ENCODE measurements around the gene SYTL2.
A peak's percentile ranks its signal among the peaks of the same experiment; 100 is the strongest.

SYTL2 gene

DNA sequence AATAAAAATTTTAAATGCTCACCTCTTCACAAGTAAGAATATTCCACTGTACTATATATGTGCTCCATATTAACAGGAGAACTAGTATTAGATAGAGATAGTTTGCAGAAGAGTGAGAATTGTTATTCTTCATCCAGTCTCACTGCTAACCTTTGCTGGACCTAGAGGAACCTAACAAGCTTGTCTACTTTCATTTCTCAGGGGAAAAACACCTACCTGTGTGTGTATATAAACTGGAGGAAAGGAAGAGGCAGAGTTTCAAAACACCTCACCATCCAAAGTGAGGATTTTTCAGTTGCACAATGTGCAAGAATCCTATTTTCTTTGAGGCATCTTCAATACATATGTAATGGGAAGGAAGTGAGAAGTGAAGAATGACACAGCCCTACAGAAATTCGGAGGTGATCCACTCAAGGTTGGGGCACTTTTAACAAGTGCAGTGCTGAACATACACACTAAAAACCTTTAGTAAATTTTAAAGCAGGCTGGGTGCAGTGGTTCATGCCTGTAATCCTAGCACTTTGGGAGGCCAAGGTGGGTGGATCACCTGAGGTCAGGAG, 52.4 kb downstream of the SYTL2 start:
- no peak for DNase-seq (ENCODE audit: low spot score)

DNA sequence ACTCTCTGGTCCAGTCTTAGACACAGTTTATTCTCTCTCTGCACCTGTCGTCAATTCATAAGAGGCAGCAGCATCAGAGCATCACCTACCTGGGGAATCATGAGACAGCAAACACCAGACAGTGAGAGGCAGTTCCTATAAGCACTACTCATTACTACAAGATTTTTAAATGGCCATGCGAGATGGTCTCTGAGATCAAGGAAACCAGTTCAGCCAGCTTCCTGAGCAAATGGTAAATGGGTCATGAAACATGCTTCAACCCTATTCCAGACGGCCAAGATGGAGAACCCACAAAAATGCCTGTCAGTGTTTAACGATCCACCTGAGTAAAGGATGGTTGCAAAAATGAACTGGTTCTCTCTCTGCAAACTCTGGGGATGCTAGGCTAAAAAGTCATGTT, 52.9 kb downstream of the SYTL2 start:
- no peak for DNase-seq (ENCODE audit: low spot score)

DNA sequence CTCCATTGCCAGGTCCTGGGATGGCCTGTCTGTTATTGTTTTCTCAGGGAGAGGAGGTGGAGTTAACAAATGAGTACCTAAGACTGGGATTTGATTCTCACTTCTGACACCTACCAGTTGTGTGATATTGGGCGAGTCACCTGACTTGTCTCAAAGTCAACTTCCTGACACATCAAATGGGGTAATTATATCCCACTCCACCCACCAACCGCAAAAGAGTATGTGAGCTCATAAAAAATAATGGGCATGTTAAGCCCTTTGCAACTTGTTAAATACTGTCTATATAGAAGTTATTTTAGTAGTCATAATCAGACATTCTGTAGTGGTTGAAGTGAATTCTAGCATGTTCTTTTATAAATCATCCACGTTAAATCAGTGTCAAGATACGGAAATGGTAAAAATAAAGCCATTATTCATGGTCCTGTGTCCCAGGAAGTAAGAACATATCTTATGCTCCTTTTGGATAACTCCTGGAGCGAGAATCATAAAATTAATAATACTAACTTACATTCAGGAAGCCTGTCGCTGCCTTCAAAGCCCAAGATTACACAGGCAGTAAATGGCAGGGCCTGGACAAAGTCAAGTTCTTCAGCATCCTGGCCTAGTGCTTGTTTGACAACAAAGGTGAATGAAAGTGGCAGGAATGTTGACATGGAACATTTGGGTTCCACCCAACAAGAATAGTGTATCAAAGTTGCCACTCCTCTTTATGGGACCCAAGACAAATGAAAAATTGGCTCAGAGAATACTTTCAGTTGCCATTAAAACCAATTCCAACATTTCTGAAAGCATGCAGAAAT, 54.3 kb downstream of the SYTL2 start:
- peak; percentile 86 for DNase-seq (ENCODE audit: low spot score)

DNA sequence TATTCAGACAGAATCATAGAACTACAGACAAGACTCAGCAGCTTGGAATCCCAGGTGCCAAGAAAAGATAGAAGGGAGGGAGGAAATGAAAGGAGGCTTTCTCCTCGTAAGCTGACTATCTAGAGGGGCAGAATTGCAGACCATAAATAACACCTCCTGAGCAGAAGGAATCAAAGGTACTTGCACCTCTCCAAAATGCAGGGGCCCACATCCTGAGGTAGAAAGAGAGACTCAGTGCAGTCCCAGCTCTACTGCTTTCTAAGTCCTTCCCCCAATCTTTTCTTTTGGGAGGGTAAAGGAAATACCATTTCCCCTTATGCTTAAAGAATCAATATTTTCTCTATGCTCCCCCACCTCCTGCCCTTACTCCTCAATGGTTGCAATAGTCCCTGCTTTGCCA, 55.2 kb downstream of the SYTL2 start:
- no peak for DNase-seq (ENCODE audit: low spot score)

DNA sequence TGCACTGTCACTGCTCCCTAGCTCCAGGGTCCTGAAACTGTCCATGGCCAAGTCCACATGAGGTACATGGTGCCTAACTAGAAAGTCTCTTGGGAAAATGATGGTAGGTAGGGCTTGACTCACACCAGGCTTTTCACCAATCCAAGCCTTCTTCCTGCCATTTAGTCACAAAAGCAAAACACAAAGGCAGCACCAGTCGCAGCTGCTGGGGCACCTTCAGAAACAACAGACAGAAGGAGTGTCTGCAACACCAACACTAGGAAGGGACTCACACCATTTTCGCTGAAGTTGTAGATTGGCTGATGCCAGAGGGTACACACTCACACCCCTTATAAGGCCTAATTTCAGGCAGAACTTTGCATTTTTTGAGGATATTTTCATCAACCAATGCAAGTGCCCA, 55.7 kb downstream of the SYTL2 start:
- DNase-seq (ENCODE audit: low spot score), result no peak

DNA sequence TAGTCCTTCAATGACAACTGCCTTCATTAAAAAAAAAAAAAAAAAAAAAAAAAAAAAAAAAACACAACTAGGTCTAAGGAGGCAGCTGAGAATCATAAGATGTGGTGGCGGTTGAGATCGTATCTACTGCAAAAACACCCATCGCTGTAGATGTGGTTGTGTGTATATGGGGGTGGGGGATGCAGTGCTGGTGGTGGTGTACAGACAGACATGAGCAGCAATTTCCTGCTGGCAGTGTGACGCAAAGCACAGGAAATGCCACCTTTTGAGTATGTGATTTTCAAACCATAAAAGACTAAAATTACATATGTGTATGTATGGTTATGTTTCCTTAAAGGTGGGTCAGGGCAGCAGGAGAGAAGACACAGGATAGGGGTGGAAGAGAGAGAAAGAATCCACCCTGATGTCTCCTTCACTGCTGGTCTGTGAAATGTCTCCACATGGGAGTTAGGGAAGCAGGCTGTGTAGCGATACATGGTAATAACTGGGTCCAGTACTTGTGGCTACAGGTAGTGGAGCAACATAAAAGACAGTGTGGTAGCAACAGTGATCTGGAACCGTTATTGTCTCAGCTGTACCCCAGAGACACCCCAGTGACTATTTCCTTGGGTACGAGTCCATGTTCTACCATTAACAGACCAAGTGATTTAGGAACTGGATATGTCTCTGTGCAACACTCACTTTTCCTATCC, 57.9 kb downstream of the SYTL2 start:
- no peak for DNase-seq (ENCODE audit: low spot score)

DNA sequence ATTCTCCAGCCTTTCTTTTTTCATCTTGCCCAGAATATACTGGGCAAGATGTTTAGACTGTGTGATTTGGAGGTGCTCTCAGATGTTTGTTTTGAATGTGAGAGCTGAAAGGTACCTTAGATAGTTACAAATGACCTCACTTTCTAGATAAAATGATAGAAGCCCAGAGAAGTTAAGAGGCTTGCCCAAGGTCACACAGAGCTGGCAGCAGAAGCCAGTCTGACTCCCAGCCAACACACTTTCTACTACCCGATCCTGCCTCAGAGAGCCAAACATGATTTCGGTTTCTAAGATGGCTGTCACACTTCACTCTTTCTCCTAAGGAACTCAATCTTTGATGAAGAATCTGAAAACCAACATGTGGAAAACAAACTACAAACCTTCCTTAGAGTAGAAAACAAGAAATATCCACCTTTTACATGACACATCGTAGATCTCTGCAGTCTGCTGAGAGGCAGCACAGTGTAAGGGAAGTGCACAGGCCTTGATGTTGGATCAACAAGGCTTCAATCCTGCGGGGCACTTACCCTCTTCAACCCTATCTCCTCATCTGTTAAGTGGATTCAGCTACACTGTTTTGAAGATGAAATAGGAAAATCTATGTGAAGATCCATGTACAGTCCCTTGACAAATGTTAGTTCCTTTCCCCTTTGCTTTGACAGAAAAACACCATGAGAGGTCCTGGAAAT, 58.6 kb downstream of the SYTL2 start:
- no peak for DNase-seq (ENCODE audit: low spot score)

DNA sequence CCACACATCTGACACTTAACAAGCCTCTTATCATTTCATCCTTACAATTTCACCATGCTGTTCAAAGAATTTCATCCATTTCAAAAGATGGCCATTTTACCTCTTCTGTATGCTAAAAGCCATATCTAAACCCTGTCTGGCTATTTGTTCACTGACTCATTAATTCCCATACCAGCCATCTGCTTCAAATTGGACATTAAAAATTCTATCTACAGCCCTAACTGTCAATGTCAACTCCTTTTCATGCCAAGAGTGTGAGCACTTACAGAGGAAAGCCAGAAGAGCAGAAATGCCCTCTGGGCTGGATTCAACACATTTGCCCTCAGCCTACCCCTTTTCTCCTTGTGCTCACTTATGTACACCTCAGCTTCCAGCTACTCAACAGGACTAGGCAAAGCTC, 59.2 kb downstream of the SYTL2 start:
- DNase-seq (ENCODE audit: low spot score), result no peak

DNA sequence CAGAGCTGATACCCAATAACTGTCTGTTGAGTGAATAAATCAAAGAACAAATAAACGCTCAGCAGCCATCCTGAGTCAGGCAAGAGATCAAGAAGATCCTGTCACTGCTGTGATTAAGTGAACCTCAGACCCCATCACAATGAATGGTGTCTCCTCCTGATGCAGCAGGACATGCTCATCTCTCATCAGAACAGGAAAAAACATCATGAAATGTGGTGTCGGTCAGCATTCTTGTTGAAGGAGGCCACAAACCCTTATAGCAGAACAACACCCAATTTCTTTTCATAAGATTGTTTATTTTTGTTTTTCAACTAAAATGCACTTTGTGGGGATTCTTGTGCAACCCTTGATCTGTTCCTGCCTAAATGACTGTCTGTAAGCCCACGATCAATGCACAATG, 60.3 kb downstream of the SYTL2 start:
- DNase-seq (ENCODE audit: low spot score), result no peak

DNA sequence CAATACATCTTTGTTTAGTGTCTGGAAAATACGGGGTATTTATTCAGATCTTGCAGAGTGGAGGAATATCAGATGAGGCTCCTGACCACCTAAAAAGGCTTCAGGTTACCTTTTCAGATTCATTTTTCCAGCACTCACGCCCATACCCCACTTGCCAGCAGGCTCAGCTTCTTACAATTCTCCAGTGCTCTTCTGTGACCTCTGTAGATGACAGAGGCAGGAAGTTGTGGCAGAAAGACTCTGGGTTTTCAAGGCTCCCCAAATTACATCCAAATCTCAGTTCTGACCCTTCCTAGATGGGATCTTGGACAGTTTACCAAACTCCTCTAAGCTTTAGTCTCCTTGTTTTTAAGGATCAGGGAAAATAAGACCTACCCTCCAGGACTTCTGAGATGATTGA, 61.1 kb downstream of the SYTL2 start:
- DNase-seq (ENCODE audit: low spot score), result no peak

DNA sequence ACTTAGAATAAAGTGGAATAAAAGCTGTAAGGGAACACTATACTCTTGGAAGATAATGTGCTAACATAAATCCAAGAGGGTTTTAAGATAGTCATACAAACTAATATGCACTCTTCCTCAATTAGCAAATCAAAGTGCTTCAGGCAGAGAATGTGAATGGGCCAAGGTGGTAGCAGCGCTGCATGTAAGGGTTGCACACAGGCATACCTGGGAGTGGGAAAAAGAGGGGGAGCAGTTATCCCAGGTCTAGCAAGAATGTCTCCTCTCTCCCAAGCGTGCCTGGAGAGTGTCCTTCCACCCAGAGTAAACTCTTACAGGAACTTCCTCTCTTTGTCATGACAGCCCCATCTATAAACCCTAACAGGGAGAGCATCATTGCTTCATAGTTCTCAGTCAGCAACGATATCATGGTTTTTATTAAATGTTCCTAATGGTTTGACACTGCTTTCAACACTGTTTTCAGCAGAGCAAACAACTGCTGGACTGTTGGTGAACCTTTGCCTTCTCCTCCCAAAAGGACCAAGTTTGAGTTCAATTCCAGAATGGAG, 61.6 kb downstream of the SYTL2 start:
- DNase-seq (ENCODE audit: low spot score), result no peak

DNA sequence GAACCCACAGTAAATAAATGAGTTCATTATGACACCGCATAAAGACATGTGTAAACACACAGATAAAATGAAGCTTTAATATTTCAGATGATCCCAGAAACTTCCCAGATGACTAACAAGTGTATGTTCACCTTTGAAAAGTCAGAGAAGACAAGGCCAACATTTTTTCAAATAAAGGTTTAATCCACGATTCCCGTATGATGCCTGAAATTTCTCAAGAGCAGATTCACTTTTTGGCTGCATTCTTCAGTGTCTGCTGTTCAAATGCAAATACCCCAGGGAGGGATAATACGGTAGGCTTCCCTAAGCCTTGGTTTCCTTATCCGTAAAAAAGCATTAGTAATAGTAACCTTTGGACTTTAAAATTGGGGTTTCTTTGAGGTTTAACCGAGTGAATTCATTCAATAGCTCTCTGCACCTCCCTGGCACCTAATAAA, 62.5 kb downstream of the SYTL2 start:
- DNase-seq (ENCODE audit: low spot score), result no peak

DNA sequence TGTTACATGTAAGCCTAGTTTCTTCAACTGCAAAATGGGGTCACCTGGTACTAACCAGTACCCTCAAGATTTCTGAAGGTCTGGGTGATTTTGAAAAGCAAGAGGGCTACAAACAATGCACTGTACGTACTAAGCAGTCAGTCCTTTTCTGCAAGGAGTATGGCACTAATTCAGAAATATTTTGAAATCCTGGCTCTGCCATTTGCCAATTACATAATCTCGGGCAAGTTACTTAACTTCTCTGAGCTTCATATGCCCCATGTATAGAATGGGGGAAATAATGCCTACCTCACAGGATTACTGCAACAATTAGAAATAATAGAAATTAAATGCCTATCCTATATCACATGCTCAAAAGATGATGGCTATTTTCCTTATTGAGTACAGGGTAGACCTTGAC, 64.3 kb downstream of the SYTL2 start:
- no peak for DNase-seq (ENCODE audit: low spot score)

DNA sequence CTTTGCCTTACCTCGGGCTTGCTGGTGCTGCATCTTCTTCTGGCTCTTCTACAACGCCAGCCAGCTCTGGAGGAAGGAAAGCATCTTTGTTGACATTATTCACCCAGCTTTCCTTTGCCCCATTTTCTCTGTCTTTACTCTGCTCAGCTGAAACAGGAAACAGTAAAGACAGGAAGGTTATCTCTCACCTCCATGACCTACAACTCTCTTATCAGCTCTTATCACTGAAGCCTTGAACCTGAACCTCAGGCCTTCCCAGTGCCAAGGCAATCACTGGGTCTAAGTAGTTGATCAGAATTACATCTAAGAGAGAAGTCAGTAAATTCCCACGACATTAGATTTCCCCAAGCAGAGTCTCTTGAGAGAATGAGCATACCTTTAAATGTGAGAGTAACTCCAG, 65.3 kb downstream of the SYTL2 start:
- DNase-seq (ENCODE audit: low spot score), result no peak

DNA sequence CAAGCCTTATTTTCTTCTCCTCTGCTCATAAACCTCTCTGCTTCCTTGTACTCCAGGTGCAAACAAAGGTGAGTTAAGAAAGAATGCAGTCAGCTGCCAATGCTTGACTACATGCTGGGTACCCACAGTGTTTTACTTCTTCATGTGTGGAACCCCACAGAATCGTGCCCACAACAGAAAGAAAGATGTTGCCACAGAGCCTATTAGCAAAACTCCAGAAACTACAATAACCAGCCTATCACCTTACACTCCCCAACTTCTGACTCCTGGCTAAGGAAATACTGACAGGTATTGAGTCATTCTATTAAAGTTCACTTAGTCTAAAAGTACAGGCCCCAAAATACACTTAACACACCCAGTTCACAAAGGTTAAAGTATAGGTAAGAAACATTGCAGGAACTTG, 68.1 kb downstream of the SYTL2 start:
- DNase-seq (ENCODE audit: low spot score), result no peak

DNA sequence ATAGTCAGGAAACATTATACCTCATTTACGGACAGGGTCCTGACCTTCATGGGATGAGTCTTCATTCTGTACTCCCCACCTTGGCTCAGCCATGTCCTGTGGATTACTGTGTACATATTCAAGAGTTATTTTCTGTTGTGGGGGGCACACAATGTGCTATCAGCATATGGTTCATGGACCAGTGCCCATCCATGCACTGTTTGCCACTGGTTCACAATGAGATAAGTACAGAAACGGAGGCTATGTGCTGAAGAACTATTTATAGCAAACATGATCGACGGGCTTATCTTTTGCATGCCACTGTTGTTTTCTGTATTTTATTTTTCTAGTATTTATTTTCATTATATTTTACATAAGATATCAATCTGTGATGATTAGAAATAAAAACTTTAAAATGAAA, 68.6 kb downstream of the SYTL2 start:
- DNase-seq (ENCODE audit: low spot score), result no peak

DNA sequence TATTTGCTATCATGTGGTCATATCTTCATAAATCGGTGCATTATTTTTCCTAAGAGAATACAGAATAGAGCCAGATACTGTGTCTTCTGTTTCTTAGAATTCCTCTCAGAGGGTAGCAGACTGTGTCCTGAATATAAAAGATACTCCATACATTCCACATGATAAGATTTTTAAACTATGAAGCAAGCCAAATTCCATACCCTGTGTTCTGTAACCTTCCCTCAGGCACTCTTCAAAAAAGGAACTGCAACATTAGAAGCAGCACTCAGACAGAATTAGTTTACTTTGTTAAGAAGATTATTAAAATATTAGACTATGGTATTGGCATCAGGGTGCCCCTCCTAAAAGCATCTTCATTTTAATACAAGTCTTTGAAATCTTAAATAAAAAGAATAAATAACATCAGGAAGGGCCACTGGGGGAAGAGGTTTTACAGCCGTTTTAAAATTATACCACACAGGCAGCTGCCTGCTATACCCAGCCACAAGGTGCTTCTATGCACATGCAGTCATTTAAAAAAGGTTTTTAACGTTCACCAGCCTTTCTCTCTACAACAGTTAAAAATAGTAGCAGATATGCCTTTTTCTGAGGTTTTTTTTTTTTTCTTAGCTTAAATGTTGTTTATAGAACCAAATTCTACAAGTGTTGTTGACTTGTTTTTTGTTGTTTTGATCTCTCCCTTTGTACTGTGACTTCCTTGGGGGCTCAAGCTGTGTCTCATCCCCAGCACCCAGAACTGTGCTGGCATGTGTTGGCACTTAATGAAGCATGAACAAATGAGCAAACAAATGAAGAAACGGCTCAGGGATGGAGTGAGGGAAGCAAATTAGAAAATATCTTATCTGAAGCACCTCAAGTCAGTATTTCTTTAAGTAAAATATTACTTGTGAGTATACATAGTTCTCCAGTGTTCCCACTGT, 70.2 kb downstream of the SYTL2 start:
- no peak for DNase-seq (ENCODE audit: low spot score)

DNA sequence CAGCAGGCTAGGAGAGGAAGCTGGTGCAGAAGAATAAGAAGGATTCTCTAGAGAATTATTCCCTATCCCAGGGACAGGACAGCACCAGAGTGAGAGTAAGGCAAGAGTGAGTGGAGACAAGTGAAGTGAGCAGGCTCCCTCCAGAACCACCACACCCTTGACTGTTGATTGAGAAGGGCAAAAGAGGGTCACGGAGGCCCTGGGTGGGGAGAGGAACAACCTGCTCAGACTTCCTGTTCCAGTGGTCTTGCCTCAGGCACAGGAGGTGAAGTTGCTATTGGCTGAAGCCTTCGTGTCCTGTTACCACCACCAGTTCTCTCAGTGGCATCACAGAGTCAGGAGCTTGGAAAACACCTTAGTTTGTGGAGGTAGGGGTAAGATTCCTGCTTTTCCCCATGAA, 73.2 kb downstream of the SYTL2 start:
- DNase-seq (ENCODE audit: low spot score), result no peak

DNA sequence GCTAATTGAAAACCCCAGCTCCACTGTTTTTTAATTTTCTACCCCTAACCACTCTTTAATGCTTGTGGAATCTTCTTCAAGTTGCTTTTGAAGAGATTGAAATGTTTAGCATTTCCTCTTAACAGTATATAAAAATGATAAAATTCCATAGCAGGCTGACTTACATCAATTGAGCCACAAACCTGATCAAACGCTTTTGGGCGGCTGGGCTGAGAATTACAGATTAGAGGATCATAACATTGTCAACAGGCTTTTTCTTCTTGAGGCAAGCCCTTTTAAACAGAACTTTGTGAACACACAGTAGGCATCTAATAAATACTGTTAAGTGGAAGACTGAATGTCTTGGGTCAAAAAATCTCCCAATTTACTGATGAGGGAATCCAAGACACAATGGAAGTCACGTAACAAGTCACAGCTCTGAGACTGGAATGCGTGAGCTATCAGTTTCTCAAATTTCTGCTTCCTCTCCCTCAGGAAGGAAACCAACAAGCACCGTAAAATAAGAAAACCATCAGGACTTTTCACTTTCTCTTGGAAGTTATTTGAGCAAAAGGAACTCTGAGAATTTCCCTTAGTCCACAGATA, 75.0 kb downstream of the SYTL2 start:
- no peak for DNase-seq (ENCODE audit: low spot score)

DNA sequence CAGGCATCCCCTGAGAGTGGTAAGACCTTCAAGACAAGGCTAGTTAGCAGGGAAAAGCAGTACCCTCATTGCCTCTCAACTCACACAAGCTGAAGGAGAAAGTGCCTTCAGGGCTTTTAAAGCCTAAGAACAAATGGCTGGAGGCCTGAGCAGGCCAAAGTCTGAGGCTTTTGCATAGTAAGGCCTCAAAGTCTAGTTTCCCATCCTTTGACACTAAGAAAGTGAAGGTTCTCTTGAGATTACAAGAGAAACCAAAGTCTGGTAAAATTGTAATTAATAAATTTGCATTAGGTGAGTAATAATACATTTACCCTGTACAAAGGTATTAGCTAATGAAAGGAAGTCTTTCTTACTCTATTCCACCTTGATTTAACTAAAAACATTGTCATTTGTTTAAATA, 78.0 kb downstream of the SYTL2 start:
- DNase-seq (ENCODE audit: low spot score), result no peak

DNA sequence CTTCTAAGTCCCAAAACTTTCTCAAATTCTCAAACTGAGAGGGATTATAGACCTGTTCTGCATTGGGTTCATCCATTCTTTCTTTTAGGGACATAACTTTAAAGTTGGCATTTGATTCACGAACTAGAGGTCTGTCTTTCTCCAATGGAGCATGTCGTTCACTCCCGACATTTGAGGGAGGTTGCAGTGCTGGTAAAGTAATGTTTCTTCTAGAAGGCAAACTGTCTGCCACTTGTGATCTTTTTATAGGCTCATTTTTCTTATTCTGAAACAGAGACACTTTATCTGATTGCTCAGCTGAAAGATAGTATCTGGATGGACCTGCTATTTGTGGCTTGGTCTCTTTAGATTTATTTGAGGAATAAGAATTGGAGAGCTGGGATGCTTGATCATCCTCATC, 84.6 kb downstream of the SYTL2 start:
- no peak for DNase-seq (ENCODE audit: low spot score)

Measured in SW480 (cell line).